LHCN-M2 (cell line): Measurements from ENCODE around the gene IMMP1L. TPM values are rescaled to one million over a fixed set of nuclear protein-coding genes. Genes with fewer than 3 reads are reported as not detected.
A peak's percentile ranks its signal among the peaks of the same experiment; 100 is the strongest.
"Not testable (repeated sequence)": the region's sequence is repeated elsewhere in the genome, so short reads cannot be mapped to it uniquely, and the experiment has no call there.

Experiments
- DNase-seq: peaks from one replicate; pipeline ENCODE4 v3.0.0-alpha.2; 2012; ENCODE audit warnings: low read depth
- polyA plus RNA-seq: library from polyadenylated mRNA; unstranded; fragments of >200 nt; gene quantifications from one replicate; pipeline ENCODE4 v1.2.1, GENCODE V29; 2012; ENCODE audit warnings: missing spikeins
- total RNA-seq: library from RNA; depleted of rRNA; stranded (reverse); fragments of >200 nt; gene quantifications from 2 replicates; pipeline ENCODE4 v1.2.3, GENCODE V29; 2014; rRNA removed

Gene IMMP1L, protein sequence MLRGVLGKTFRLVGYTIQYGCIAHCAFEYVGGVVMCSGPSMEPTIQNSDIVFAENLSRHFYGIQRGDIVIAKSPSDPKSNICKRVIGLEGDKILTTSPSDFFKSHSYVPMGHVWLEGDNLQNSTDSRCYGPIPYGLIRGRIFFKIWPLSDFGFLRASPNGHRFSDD
- total RNA-seq: 18.5 and 49.7 TPM in 2 replicates
- polyA plus RNA-seq: 54.8 TPM

- peak; percentile 92 for DNase-seq
Measured at GRCh38 chr11:31509429-31510345, at the start of gene IMMP1L, which contains the start of gene ELP4. Gene IMMP1L (minus strand): TSS chr11:31509622. CDS start chr11:31463276, 46,346 bp downstream. Gene ELP4 (plus strand): TSS chr11:31509767. CDS start chr11:31509785, 18 bp downstream.

DNA sequence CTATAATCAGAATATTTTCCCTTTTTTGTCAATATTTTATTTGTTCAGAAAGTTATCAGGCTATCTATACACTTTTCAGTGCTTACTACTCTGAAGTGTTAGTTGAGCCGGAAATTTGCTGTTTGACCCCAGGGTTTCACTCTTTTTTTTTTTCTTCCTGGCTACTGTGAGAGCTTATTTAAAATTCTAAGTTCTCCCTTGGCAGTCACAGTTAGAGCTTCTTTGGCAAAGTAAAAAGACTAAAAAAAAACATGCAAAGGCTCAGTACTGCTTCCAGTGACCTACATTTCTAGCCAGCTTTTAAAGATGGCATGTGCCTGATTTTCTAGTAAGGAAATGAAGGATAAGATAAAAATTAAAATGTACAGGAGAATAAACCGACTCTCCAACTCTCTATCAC is 48.6 kb upstream of the IMMP1L start:
- DNase-seq: no peak

- no peak for DNase-seq
Measured at GRCh38 chr11:31555938-31556337, 46.5 kb upstream of the IMMP1L start.

- no peak for DNase-seq
Measured at GRCh38 chr11:31542862-31543261, 33.4 kb upstream of the IMMP1L start.

DNA sequence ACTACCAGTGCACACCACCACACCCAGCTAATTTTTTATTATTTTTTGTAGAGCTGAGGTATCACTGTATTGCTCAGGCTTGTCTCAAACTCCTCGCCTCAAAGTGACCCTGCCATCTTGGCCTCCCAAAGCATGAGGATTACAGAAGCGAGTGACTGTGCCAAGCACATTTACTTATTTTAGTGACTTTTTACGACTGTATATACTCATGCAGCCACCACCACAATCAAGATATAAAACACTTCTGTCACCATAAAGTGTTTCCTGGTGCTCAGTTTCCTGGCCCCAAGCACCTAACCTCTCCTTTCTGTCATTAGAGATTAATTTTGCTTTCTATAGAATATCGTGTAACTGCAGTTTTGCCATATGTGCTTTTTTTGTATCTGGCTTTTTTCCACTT is 26.1 kb upstream of the IMMP1L start:
- no peak for DNase-seq

DNA sequence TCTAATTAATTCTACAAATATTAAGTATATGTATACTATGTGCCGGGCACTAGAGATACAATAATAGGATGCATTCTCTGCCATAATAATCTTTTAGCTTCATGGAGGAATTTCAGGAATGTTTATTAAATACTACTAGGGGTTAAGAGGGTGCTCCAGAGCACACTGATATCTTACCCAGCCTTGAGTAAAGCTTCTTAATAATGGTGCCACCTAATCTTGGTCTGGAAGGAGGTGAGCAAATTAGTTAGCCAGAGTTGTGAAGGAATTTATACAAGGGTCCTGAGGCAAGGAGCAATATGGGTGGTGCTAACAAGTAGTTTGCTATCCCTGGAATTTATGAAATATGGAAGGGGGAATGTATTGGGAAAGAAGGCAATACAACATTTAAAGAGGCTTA is 21.9 kb upstream of the IMMP1L start:
- no peak for DNase-seq

- DNase-seq: no peak
Measured at GRCh38 chr11:31529701-31530100, 20.3 kb upstream of the IMMP1L start.

GRCh38 chr11:31529189-31529588 is 19.8 kb upstream of the IMMP1L start:
- DNase-seq: no peak

DNA sequence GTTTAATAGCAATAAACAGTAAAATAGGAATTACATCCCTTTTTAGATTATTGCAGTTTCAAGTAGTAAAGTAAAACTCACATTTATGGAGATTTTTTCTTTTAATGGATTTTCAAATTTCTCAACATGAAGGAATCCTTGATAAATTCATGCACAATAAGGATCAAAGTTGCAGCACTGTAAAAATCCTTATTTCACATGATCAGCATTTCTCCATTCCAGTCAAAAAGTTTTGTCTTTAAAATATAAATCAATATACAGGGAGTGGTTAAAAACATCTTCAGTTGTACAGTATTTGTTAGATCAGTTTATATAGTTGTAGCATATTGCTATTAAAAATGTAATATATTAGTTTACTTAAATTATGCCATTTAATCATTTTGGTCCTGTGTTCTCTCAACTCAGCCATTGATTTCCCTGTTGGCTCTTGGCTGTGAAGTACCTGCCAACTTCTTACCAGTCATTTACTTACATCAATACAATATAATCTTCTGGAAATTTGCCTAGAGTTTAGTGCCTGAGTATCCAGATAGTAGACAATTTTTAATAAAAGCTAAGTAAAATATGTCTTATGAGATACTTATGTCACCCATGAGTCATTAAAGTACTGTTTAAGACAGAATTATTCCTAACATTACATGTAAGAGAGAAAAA is 12.2 kb upstream of the IMMP1L start:
- no peak for DNase-seq

DNA sequence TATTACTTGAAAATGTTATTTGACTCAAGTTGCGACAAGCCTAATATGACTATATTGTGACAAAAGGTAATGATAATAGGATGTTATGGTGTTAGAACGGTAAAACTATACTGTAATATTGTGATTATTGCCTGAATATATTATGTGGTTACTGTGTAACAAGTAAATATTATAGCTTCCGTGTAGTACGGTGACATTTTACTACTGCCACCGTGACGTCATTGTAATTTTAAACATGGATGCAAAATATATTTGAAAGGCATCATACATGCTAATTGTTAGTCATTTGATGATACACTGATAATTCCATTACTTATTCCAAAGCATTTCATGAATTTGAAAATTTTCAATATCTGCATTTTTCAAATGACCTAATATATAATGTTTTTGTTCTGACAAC is 2.7 kb upstream of the IMMP1L start:
- no peak for DNase-seq

DNA sequence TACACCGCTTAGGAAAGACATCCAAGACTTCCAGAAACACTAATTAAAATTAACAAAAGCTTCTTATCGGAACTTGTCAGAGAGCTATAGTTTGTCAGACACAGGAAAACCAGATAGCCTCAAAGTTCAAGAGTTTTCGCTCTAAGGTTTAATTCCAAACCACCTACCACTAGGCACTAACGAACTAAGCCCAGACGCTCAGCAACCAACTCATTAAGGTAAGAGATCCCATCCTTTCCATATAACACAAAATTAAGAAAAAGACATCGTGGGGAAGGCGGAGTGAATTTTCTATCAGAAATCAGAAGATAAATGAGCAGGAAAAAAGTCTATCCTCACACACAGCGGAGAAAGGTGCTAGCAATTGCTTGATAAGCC is 382 bp downstream of the IMMP1L start:
- DNase-seq: no peak

- peak; percentile 3 for DNase-seq
Measured at GRCh38 chr11:31500560-31500959, 8.9 kb downstream of the IMMP1L start.

- DNase-seq: peak; percentile 30
Measured at GRCh38 chr11:31499576-31500178, 9.7 kb downstream of the IMMP1L start.

- not testable (repeated sequence) for DNase-seq
Measured at GRCh38 chr11:31493762-31494161, 15.7 kb downstream of the IMMP1L start.

- DNase-seq: no peak
Measured at GRCh38 chr11:31493235-31493634, 16.2 kb downstream of the IMMP1L start.

DNA sequence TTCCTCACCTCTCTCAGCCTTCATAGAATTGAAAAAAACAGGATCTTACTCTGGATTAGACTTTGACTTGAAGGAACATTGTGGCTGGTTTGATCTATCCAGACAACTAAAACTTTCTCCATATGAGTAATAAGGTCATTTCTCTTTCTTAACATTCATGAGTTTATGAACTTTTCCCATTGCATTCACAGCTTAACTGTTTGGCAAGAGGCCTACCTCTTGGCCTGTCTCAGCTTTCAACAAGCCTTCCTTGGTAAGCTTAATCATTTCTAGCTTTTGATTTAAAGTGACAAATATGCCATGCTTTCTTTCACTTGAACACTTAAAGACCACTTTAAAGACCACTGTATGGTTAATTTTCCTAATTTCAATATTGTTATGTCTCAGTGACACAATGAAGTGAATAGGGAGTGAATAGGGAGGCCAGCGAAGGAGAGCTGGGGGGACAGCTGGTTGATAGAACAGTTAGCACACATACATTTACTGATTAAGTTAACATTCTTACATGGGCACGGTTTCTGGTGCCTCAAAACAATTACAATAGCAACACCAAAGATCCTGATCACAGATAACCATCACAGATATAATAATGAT is 17.0 kb downstream of the IMMP1L start:
- peak; percentile 27 for DNase-seq

GRCh38 chr11:31487848-31488247 is 21.6 kb downstream of the IMMP1L start:
- DNase-seq: peak; percentile 43

DNA sequence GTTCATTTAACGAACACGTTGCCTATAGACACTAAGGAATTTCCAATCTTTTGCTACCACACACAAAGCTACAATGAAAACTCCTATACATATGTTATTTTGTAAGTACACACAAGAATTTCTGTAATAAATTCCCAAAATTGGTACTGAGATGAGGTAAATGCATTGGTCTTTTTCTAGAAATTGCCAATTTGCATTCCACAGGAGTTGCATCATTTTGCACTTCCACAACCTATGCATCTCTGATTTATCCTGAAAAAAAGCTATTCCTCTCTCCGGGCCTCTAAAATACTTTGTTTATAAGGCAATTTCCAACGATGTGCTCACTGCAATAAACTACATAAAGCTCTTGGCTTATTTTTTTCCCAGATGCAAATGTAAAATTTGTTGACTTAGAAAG is 24.9 kb downstream of the IMMP1L start:
- DNase-seq: no peak

DNA sequence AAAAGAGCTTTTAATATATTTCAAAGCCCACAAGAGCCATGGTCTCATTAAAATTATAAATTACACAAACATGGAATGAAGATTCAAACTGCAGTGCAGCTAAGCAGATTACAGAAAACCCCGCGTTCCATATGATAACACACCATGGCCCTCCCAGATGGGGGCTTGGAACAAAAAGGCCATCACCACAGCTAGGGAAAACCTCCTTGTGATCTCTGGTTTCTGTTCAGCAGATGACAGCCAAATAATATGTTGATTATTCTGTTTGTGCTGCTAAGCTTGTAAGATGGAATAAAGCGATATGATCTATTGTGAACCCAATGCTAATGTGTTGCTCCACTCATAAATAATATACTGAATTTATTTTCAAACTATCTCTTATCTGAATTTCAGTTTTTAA is 28.5 kb downstream of the IMMP1L start:
- DNase-seq: no peak

- no peak for DNase-seq
Measured at GRCh38 chr11:31479066-31479465, 30.4 kb downstream of the IMMP1L start.

- no peak for DNase-seq
Measured at GRCh38 chr11:31478223-31478590, 31.2 kb downstream of the IMMP1L start.
